ENCODE data around the gene GOLGA8M.
"Not testable (repeated sequence)": the region's sequence is repeated elsewhere in the genome, so short reads cannot be mapped to it uniquely, and the experiment has no call there.

GOLGA8M gene

GRCh38 chr15:28712270-28712669, at the start of gene GOLGA8M:
TSS of gene GOLGA8M (minus strand) at chr15:28712421. CDS start at chr15:28712323, 98 bp downstream.
- H3K36me3 ChIP-seq (replicated peaks); H3K4me1 ChIP-seq; in situ Hi-C loops (cut with MboI; ENCODE audit: low sequenced_read_pairs); H3K9me3 ChIP-seq; DNase-seq (ENCODE audit: low spot score in 2 of 2); H3K4me3 ChIP-seq; H3K27me3 ChIP-seq (ENCODE audit: low read depth): not testable (repeated sequence)

GRCh38 chr15:28742890-28743289, 30.7 kb upstream of the GOLGA8M start:
- DNase-seq (ENCODE audit: low spot score in 2 of 2); in situ Hi-C loops (cut with MboI; ENCODE audit: low sequenced_read_pairs); H3K4me3 ChIP-seq; H3K36me3 ChIP-seq (replicated peaks); H3K27me3 ChIP-seq (ENCODE audit: low read depth); H3K9me3 ChIP-seq; H3K4me1 ChIP-seq: not testable (repeated sequence)

GRCh38 chr15:28738590-28739292, 26.5 kb upstream of the GOLGA8M start:
- H3K27me3 ChIP-seq (ENCODE audit: low read depth); H3K9me3 ChIP-seq; in situ Hi-C loops (cut with MboI; ENCODE audit: low sequenced_read_pairs); H3K36me3 ChIP-seq (replicated peaks); H3K4me1 ChIP-seq; DNase-seq (ENCODE audit: low spot score in 2 of 2): not testable (repeated sequence)
- peak overlapping the region; percentile 22 for H3K4me3 ChIP-seq

GRCh38 chr15:28738200-28738561, 26.0 kb upstream of the GOLGA8M start:
- peak overlapping the region; percentile 22 for H3K4me3 ChIP-seq
- in situ Hi-C loops (cut with MboI; ENCODE audit: low sequenced_read_pairs); H3K36me3 ChIP-seq (replicated peaks); H3K4me1 ChIP-seq; DNase-seq (ENCODE audit: low spot score in 2 of 2); H3K9me3 ChIP-seq; H3K27me3 ChIP-seq (ENCODE audit: low read depth): not testable (repeated sequence)

GRCh38 chr15:28737521-28738199, 25.4 kb upstream of the GOLGA8M start:
- H3K36me3 ChIP-seq (replicated peaks); H3K4me1 ChIP-seq; H3K9me3 ChIP-seq; H3K27me3 ChIP-seq (ENCODE audit: low read depth); in situ Hi-C loops (cut with MboI; ENCODE audit: low sequenced_read_pairs): not testable (repeated sequence)
- peak overlapping the region; percentile 24 for H3K4me3 ChIP-seq
- peak in 1 of 2 experiments; percentile 55 for DNase-seq (ENCODE audit: low spot score in 2 of 2)

GRCh38 chr15:28728061-28728460, 15.8 kb upstream of the GOLGA8M start:
- H3K9me3 ChIP-seq; H3K4me1 ChIP-seq; in situ Hi-C loops (cut with MboI; ENCODE audit: low sequenced_read_pairs); H3K27me3 ChIP-seq (ENCODE audit: low read depth); H3K4me3 ChIP-seq; H3K36me3 ChIP-seq (replicated peaks): not testable (repeated sequence)
- peak; percentile 17 to 51 for DNase-seq (ENCODE audit: low spot score in 2 of 2)

- H3K9me3 ChIP-seq; DNase-seq (ENCODE audit: low spot score in 2 of 2); H3K4me1 ChIP-seq; H3K4me3 ChIP-seq; H3K27me3 ChIP-seq (ENCODE audit: low read depth); H3K36me3 ChIP-seq (replicated peaks); in situ Hi-C loops (cut with MboI; ENCODE audit: low sequenced_read_pairs): not testable (repeated sequence)
Measured at GRCh38 chr15:28727026-28727425, 14.8 kb upstream of the GOLGA8M start.

- no peaks in the 10 kb centered on the region for H3K36me3 ChIP-seq (replicated peaks)
- no peak overlapping the region for H3K4me3 ChIP-seq
- no peak for DNase-seq (ENCODE audit: low spot score in 2 of 2)
- no peaks in the 10 kb centered on the region for H3K9me3 ChIP-seq
- peaks cover 6% of the 10 kb centered on the region for H3K4me1 ChIP-seq
- no peaks in the 10 kb centered on the region for H3K27me3 ChIP-seq (ENCODE audit: low read depth)
- in situ Hi-C loops (cut with MboI; ENCODE audit: low sequenced_read_pairs), result no loop called here
Measured at GRCh38 chr15:28726102-28726501, 13.9 kb upstream of the GOLGA8M start.

- no peaks in the 10 kb centered on the region for H3K9me3 ChIP-seq
- no peaks in the 10 kb centered on the region for H3K27me3 ChIP-seq (ENCODE audit: low read depth)
- DNase-seq (ENCODE audit: low spot score in 2 of 2), result no peak
- in situ Hi-C loops (cut with MboI; ENCODE audit: low sequenced_read_pairs), result no loop called here
- H3K4me1 ChIP-seq, result peaks cover 6% of the 10 kb centered on the region
- no peak overlapping the region for H3K4me3 ChIP-seq
- H3K36me3 ChIP-seq (replicated peaks), result no peaks in the 10 kb centered on the region
Measured at GRCh38 chr15:28725556-28725955, 13.3 kb upstream of the GOLGA8M start.

- H3K27me3 ChIP-seq (ENCODE audit: low read depth); H3K9me3 ChIP-seq; H3K36me3 ChIP-seq (replicated peaks); in situ Hi-C loops (cut with MboI; ENCODE audit: low sequenced_read_pairs); H3K4me3 ChIP-seq; DNase-seq (ENCODE audit: low spot score in 2 of 2); H3K4me1 ChIP-seq: not testable (repeated sequence)
Measured at GRCh38 chr15:28723986-28724385, 11.8 kb upstream of the GOLGA8M start.

- DNase-seq (ENCODE audit: low spot score in 2 of 2); H3K27me3 ChIP-seq (ENCODE audit: low read depth); H3K4me1 ChIP-seq; H3K4me3 ChIP-seq; H3K36me3 ChIP-seq (replicated peaks); H3K9me3 ChIP-seq; in situ Hi-C loops (cut with MboI; ENCODE audit: low sequenced_read_pairs): not testable (repeated sequence)
Measured at GRCh38 chr15:28719626-28720025, 7.4 kb upstream of the GOLGA8M start.

GRCh38 chr15:28718576-28718975, 6.4 kb upstream of the GOLGA8M start:
- DNase-seq (ENCODE audit: low spot score in 2 of 2); H3K4me3 ChIP-seq; H3K4me1 ChIP-seq; H3K36me3 ChIP-seq (replicated peaks); H3K27me3 ChIP-seq (ENCODE audit: low read depth); H3K9me3 ChIP-seq; in situ Hi-C loops (cut with MboI; ENCODE audit: low sequenced_read_pairs): not testable (repeated sequence)

- in situ Hi-C loops (cut with MboI; ENCODE audit: low sequenced_read_pairs); H3K36me3 ChIP-seq (replicated peaks): not testable (repeated sequence)
Measured at GRCh38 chr15:28714176-28714575, 2.0 kb upstream of the GOLGA8M start.

GRCh38 chr15:28703927-28704326, 8.3 kb downstream of the GOLGA8M start:
- H3K9me3 ChIP-seq; H3K27me3 ChIP-seq (ENCODE audit: low read depth); H3K4me1 ChIP-seq; DNase-seq (ENCODE audit: low spot score in 2 of 2); in situ Hi-C loops (cut with MboI; ENCODE audit: low sequenced_read_pairs); H3K4me3 ChIP-seq; H3K36me3 ChIP-seq (replicated peaks): not testable (repeated sequence)

More at GRCh38 chr15:28714176-28714575, 2.0 kb upstream of the GOLGA8M start:
- DNase-seq (ENCODE audit: low spot score in 2 of 2); H3K27me3 ChIP-seq (ENCODE audit: low read depth); H3K9me3 ChIP-seq; H3K4me1 ChIP-seq; H3K4me3 ChIP-seq: not testable (repeated sequence)

Measured in HAP-1 (cell line).